ENCODE results near the gene MMUT. TPM values are rescaled to one million over a fixed set of nuclear protein-coding genes. Genes with fewer than 3 reads are reported as not detected.

MMUT gene
- total RNA-seq, 1 donor from 2014 or later: 27.6 TPM

DNA sequence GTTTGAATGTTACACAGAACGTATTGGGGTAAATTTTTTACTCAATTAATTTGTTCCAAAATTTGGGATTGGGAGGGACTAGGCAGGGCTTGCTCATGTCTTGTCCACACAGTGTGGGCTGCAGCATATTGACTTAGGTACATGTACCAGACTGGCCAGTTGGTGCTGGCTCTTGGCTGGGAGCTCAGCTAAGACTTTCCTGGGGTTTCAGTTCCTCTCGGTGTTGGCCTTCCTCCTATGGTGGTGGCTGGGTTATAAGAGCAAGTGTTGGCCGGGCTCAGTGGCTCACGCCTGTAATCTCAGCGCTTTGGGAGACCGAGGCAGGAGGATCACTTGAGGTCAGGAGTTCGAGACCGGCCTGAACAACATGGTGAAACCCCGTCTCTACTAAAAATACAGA, 5.0 kb upstream of the MMUT start:
- Mint-ChIP-seq H3K4me3 (no peak overlapping the region), H3K4me1 (ENCODE audit: unreplicated experiment) (peaks cover 9% of the 10 kb centered on the region), H3K9me3 (no peaks in the 10 kb centered on the region), H3K27me3 (no peaks in the 10 kb centered on the region), H3K36me3 (no peaks in the 10 kb centered on the region), H3K27ac (no peak overlapping the region)
- DNase-seq (ENCODE audit: extremely low spot score, unreplicated experiment): no peak
- TF ChIP-seq, protein P1, sequence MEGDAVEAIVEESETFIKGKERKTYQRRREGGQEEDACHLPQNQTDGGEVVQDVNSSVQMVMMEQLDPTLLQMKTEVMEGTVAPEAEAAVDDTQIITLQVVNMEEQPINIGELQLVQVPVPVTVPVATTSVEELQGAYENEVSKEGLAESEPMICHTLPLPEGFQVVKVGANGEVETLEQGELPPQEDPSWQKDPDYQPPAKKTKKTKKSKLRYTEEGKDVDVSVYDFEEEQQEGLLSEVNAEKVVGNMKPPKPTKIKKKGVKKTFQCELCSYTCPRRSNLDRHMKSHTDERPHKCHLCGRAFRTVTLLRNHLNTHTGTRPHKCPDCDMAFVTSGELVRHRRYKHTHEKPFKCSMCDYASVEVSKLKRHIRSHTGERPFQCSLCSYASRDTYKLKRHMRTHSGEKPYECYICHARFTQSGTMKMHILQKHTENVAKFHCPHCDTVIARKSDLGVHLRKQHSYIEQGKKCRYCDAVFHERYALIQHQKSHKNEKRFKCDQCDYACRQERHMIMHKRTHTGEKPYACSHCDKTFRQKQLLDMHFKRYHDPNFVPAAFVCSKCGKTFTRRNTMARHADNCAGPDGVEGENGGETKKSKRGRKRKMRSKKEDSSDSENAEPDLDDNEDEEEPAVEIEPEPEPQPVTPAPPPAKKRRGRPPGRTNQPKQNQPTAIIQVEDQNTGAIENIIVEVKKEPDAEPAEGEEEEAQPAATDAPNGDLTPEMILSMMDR (conservative IDR thresholded peaks at IDR 0.05): no peak

DNA sequence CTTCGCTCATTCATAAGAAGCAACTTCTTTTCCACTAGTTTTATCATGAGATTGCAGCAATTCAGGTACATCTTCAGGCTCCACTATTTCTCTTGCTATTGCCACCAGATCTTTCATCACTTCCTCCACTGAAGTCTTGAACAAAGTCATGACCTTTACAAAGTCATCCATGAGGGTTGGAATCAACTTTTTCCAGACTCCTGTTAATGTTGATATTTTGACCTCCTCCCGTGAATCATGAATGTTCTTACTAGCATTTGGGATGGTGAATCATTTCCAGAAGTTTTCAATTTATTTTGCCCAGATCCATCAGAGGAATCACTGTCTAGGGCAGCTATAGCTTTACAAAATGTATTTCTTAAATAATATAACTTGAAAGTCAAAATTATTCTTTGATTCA, 1.6 kb upstream of the MMUT start:
- TF ChIP-seq, protein P1 (conservative IDR thresholded peaks at IDR 0.05): no peak
- Mint-ChIP-seq H3K36me3 (no peaks in the 10 kb centered on the region), H3K4me1 (ENCODE audit: unreplicated experiment) (peaks cover 20% of the 10 kb centered on the region), H3K4me3 (peak overlapping the region; percentile 98), H3K27me3 (no peaks in the 10 kb centered on the region), H3K27ac (peak overlapping the region; percentile 98), H3K9me3 (no peaks in the 10 kb centered on the region)
- DNase-seq (ENCODE audit: extremely low spot score, unreplicated experiment): no peak

- H3K4me3 Mint-ChIP-seq: peak overlapping the region; percentile 98
- H3K9me3 Mint-ChIP-seq: no peaks in the 10 kb centered on the region
- peaks cover 20% of the 10 kb centered on the region for H3K4me1 Mint-ChIP-seq (ENCODE audit: unreplicated experiment)
- H3K27me3 Mint-ChIP-seq: no peaks in the 10 kb centered on the region
- no peaks in the 10 kb centered on the region for H3K36me3 Mint-ChIP-seq
- H3K27ac Mint-ChIP-seq: peak overlapping the region; percentile 98
- no peak for DNase-seq (ENCODE audit: extremely low spot score, unreplicated experiment)
- TF ChIP-seq, protein P1 (conservative IDR thresholded peaks at IDR 0.05): no peak
These were observed 537 bp upstream of the MMUT start for GRCh38 chr6:49463612-49463967.

DNA sequence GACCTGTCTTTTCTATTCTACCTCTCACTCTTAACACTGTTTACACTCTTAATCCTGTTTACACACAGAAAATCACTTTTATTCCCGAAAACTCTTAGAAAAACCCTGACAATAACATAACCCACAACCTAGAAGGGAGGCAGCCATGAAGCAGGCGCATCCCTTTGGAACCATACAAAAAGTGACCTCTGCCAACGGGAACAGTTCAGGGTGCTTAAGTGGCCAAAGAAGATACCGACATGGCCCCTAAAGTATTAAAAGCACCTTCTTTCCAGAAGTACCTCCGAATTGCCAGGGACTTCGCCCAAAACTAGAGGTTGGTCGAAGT, 490 bp downstream of the MMUT start:
- no peak for DNase-seq (ENCODE audit: extremely low spot score, unreplicated experiment)
- H3K36me3 Mint-ChIP-seq: no peaks in the 10 kb centered on the region
- H3K27me3 Mint-ChIP-seq: no peaks in the 10 kb centered on the region
- peak overlapping the region; percentile 98 for H3K4me3 Mint-ChIP-seq
- no peaks in the 10 kb centered on the region for H3K9me3 Mint-ChIP-seq
- TF ChIP-seq, protein P1 (conservative IDR thresholded peaks at IDR 0.05): no peak
- H3K4me1 Mint-ChIP-seq (ENCODE audit: unreplicated experiment): peaks cover 20% of the 10 kb centered on the region
- H3K27ac Mint-ChIP-seq: peak overlapping the region; percentile 98

DNA sequence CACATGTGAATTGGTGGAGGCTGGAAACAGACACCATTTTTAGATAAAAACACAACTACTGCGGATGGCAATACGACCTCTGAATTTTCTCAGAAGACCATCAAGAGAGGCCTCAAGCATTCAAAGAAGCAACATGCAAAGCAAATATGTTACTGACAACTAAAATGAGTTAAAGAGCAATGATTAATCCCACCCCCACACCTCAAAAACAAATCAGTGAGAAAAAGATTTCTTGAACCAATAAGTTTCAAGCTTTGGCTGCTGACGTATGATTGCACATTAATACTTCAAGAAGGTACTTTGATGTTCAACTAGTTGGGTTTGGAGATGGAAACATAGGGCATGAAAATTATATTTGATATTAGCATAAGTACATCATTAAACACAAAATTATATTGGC, 982 bp downstream of the MMUT start:
- TF ChIP-seq, protein P1 (conservative IDR thresholded peaks at IDR 0.05): no peak
- H3K9me3 Mint-ChIP-seq: no peaks in the 10 kb centered on the region
- no peaks in the 10 kb centered on the region for H3K27me3 Mint-ChIP-seq
- H3K27ac Mint-ChIP-seq: peak overlapping the region; percentile 98
- H3K4me1 Mint-ChIP-seq (ENCODE audit: unreplicated experiment): peaks cover 20% of the 10 kb centered on the region
- DNase-seq (ENCODE audit: extremely low spot score, unreplicated experiment): no peak
- H3K4me3 Mint-ChIP-seq: peak overlapping the region; percentile 98
- peaks cover 2% of the 10 kb centered on the region for H3K36me3 Mint-ChIP-seq

DNA sequence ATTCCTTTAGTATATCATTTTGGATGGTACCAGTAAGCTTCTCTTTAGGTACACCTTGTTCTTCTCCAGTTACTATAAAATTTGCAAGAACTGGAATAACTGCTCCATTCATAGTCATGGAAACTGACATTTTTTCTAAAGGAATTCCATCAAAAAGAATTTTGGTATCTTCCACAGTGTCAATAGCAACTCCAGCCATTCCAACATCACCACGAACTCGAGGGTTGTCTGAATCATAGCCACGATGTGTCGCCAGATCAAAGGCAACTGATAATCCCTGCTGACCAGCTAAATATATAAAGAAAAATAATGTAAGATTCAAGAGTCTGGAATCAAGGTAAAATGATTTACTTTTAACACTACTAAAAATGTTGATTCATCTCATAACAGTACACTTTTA, 5.3 kb downstream of the MMUT start:
- TF ChIP-seq, protein P1 (conservative IDR thresholded peaks at IDR 0.05): no peak
- H3K4me3 Mint-ChIP-seq: no peak overlapping the region
- peaks cover 10% of the 10 kb centered on the region for H3K4me1 Mint-ChIP-seq (ENCODE audit: unreplicated experiment)
- peaks cover 7% of the 10 kb centered on the region for H3K36me3 Mint-ChIP-seq
- no peak overlapping the region for H3K27ac Mint-ChIP-seq
- no peak for DNase-seq (ENCODE audit: extremely low spot score, unreplicated experiment)
- no peaks in the 10 kb centered on the region for H3K27me3 Mint-ChIP-seq
- H3K9me3 Mint-ChIP-seq: no peaks in the 10 kb centered on the region

All from type B pancreatic cell (in vitro differentiated cells).